Left lobe of liver (tissue), 2 donors: ENCODE results near the gene COA5. TPM values are rescaled to one million over a fixed set of nuclear protein-coding genes. Genes with fewer than 3 reads are reported as not detected.
A peak's percentile ranks its signal among the peaks of the same experiment; 100 is the strongest.

Experiments used
- ATAC-seq: fragments of 200-7000 bp; cut with Tn5 transposase; one replicate; pipeline ENCODE4 v1.9.1; 2020; ENCODE audit warnings: mild to moderate bottlenecking, moderate library complexity
- DNase-seq: peaks from one replicate; pipeline ENCODE4 v3.0.0-alpha.2; 2020; ENCODE audit warnings: low spot score
- total RNA-seq: library from RNA; stranded (reverse); gene quantifications from one replicate; pipeline ENCODE4 v1.2.1, GENCODE V29; 2021
- donor health status: DM: no; HTN: no; CAD: no; lungs with moderate emphysema.
- donor health status: DM: no; HTN: yes; CAD: no.

Gene COA5
- total RNA-seq, result 21.2 TPM

- peak; percentile 93 for DNase-seq
- ATAC-seq, result peak; percentile 96
Measured at GRCh38 chr2:98608116-98608961, at the start of gene COA5, which contains the start of gene UNC50. Gene COA5 (minus strand): TSS chr2:98608512. CDS start chr2:98608405, 107 bp downstream. Gene UNC50 (plus strand): TSS chr2:98608589. CDS start chr2:98609760, 1,171 bp downstream.

- no peak for ATAC-seq
- DNase-seq, result no peak
Measured at GRCh38 chr2:98656800-98657199, 48.5 kb upstream of the COA5 start.

DNA sequence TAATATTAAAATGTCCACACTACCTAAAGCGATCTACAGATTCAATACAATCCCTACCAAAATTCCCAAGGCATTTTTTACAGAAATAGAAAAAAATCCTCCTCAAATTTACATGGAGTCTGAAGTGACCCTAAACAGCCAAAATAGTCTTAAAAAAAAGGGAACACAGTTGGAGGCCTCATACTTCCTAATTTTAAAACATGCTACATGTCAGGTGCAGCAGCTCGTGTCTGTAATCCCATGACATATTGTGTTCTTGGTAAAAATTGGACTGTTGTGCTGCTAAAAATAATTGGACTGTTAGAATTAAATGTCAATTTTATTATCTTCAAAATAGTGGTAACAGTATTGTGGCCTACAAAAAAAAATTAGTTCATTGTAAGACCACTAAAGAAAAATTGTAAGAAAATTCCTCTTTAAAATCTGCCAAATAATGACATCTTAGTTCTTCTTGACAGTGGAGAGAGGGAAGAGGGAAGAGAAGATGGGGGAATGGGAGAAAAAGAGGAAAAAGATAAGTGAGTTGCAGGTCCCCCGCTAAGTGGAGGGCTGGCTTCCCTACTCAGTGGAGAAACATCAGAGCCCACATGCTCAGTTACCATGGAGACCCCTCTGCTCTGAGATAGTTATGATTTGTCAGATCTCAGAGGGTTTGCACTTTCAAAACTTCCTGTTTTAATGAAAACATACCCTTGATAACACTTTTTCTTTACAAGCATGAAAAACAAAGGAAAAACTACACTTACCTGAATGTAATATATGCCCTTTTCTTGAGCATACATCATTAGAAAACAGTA lies 46.6 kb upstream of the COA5 start:
- DNase-seq, result no peak
- ATAC-seq, result no peak

DNA sequence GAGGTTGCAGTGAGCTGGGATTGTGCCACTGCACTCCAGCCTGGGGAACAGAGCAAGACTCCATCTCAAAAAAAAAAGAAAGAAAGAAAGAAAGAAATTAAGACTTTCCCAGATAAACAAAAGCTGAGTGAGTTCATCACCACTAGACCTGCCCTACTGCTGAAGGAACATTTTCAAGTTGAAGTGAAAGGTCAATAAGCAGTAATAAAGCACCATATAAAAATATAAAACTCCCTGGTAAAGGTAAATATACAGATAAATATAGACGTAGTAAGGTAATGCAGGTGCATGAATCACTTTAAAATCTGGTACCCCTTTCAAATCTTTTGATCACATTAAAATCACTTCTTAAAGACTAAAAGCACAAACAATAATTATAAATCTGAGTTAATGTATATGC lies 42.7 kb upstream of the COA5 start:
- ATAC-seq, result no peak
- DNase-seq, result no peak

DNA sequence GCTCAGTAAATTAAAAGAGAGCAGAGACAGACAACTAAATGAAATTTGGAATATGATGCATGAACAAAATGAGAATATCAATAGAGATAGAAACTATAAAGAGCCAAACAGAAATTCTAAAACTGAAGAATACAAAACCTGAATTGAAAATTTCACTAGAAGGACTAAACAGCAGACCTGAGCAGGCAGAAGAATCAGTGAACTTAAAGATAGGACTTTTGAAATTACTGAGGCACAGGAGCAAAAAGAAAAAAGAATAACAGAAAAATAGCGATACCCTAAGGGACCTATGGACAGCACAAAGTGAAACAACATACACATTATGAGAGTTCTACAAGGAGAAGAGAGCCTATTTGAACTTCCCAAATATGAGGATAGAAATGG lies 41.7 kb upstream of the COA5 start:
- no peak for ATAC-seq

DNA sequence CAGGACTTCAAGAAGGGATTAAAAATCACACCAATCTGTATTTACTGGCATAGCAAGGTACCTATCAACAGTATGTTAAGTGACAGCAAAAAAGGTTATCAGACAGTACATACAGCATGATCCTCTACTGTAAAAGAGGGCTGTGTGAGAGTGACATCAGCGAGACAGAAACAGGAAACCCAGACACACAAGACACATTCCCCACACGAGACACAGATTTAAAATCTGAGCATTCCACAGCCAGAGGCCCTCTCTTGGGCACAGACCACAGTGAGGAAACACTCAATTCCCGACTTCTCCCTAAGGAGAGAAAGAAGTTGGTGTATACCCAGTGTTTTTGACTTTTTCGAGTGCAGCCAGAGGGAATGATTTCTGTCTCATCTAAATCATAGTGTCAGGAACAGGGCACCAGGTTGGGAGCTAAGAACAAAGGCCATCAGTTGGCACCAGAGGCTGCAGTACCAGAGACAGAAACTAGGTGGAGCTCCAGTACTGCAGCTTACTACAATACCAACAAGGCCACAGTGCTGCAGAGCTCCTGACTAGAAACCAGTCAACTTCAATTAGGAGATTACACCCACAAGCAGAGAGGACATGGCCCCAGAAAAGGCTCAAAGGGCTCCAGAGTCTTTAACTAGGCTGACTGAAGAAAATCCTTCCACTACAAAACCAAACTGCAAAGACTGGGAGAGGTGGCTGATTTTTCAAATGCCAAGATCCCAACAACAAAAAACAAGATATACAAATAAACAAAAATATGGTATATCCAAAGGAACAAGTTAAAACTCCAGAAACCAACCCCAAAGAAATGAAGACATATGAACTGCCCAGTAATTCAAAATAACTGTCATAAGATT lies 41.1 kb upstream of the COA5 start:
- ATAC-seq, result peak; percentile 100
- peak; percentile 81 for DNase-seq

More for the DNA sequence above, 41.7 kb upstream of the COA5 start:
- DNase-seq, result no peak

GRCh38 chr2:98648451-98648850 lies 40.1 kb upstream of the COA5 start:
- DNase-seq (no peak), ATAC-seq (no peak)

GRCh38 chr2:98647636-98648035 lies 39.3 kb upstream of the COA5 start:
- DNase-seq (no peak), ATAC-seq (no peak)

- ATAC-seq, result no peak
Measured at GRCh38 chr2:98643496-98644100, 35.3 kb upstream of the COA5 start.

DNA sequence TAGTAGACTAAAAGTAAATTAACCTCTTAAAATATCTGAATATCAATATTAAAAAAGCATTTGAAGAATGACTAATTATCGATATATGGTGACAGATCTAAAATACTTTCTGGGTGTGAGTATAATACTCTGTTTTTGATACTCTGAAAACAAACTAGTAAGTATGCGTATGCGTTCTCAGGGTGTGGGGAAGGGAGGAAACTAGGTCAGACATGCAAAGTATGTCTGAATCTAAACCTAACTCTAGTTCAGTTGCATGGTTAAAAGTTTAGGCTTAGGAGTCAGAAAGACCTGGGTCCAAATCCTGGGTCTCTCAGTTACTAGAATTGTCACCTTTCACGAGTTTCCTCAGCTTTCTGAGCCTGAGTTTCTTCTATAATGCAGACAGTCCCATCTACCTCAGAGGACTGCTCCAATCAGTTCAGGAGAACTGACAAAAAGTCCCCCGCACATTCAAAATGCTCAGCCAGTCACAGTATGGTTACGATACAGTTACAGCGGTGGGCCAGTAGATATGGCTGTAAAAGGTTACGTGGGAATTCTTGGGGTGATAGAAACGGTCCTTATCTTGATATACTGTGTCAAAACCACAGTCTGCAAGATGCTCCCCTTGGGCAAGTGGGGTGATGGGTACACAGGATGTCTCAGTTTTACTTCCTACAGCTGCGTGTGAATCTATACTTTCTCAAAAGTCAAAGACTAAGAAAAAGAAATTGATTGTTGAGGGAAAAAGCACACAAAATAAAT lies 29.3 kb upstream of the COA5 start:
- DNase-seq (no peak), ATAC-seq (no peak)

More at GRCh38 chr2:98643496-98644100, 35.3 kb upstream of the COA5 start:
- no peak for DNase-seq

DNA sequence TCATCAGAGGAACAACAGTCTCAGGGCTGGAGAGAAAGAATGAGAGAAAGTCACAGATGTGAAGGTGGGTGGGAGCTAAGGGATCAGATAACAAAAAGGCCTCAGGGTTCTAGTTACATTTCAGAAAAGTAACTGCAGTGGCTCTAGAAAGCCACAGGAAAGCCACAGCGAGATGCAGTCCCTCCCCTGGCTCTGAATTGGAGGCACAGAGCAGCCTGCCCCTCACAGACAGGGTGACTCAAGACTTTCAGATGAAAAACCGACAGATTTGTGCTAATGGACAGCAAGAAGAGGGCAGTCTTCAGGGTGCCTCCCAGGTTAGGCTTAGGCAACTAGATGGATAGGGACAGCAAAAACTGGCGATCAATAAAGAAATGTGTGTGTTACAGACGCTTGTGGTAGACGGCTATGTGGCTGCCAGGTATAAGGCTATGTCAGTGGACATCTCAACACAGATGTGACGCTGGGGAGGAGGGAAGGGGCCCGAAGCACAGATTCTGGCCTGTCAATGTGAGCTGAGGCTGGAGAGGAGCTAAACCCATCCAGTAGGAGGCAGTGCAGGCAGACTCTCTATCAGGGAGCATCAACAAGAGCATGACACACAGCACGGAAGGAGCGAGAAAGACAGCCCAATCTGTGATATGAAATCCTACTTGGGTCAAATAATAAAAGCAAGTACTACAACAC lies 26.2 kb upstream of the COA5 start:
- no peak for ATAC-seq
- no peak for DNase-seq

- DNase-seq, result no peak
- ATAC-seq, result no peak
Measured at GRCh38 chr2:98632351-98632750, 24.0 kb upstream of the COA5 start.

DNA sequence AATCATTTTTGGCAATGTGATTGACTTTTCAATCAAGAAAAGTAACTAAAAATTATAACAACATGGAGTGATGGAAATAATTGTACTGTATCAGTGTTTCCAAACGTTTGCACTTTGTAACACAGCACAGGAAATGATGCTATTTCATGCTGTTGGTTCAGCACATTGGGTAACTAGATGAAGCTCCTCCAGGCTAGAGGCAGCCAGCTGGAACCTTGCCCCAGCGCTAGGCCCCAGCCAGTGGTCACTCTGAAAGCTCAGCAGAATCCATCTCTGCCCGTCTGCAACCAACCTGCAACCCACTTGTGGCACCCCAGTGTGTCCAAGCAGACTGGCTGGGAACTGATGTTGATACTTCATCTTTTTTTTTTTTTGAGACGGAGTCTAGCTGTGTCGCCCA lies 15.3 kb upstream of the COA5 start:
- ATAC-seq (peak; percentile 97), DNase-seq (peak; percentile 75)

- DNase-seq, result no peak
- ATAC-seq, result no peak
Measured at GRCh38 chr2:98617149-98617548, 8.8 kb upstream of the COA5 start.

GRCh38 chr2:98615481-98615880 lies 7.2 kb upstream of the COA5 start:
- DNase-seq (no peak), ATAC-seq (no peak)

- DNase-seq (no peak), ATAC-seq (no peak)
Measured at GRCh38 chr2:98614024-98614739, 5.9 kb upstream of the COA5 start.

GRCh38 chr2:98608962-98609604 lies 771 bp upstream of the COA5 start:
- no peak for DNase-seq
- peak; percentile 18 for ATAC-seq

- DNase-seq (no peak), ATAC-seq (peak; percentile 62)
Measured at GRCh38 chr2:98607741-98608115, 584 bp downstream of the COA5 start.
